K562 (cell line): Measurements from ENCODE around the gene KBTBD13. TPM values are rescaled to one million over a fixed set of nuclear protein-coding genes. Genes with fewer than 3 reads are reported as not detected.

Source experiments
- ATAC-seq: fragments of 200-7000 bp; cut with Tn5 transposase; 3 replicates; pipeline ENCODE4 v1.9.1; 2020; ENCODE audit warnings: moderate library complexity
- BruUV-seq: library from RNA; stranded (reverse); fragments of 400-500 nt; replicated peaks from 2 replicates; lab custom pipeline; 2021; lab: Mats Ljungman, UMichigan
- CTCF ChIA-PET: fragments of 300-600 bp; formaldehyde crosslinking; extraction: SDS; loops from one replicate; lab custom pipeline; 2021; ENCODE audit warnings: low intra/inter-chr PET ratio; lab: Yijun Ruan, JAX
- POLR2A ChIA-PET: fragments of 300-600, 350-650 bp; sonication (Branson Sonifier 250); formaldehyde crosslinking; extraction: SDS; loops from one replicate; lab custom pipeline; 2021; ENCODE audit warnings: antibody characterized with exemption, inconsistent platforms; lab: Yijun Ruan, JAX
- DNase-seq, 4 experiments: peaks; one replicate each; pipeline versions ENCODE4 v3.0.0 to v3.0.0-alpha.2; 2011 to 2018; ENCODE audit warnings: low spot score in 3 of 4, mixed read lengths in 3 of 4; ENCODE audit errors: extremely low read depth in 1 of 4
- FAIRE-seq: peaks from 2 replicates; lab custom pipeline; 2011; peaks lifted over from hg19 to GRCh38; lab: Jason Lieb, UNC
- H2AFZ ChIP-seq: 2 replicates; pipeline ENCODE4 v1.6.0; 2011; ENCODE audit warnings: low read depth, low read length, control low read depth, inconsistent platforms
- H3K27ac ChIP-seq: fragments of 200-600 bp; 3 replicates; pipeline ENCODE4 v1.8.0; 2011; ENCODE audit warnings: low read depth, mild to moderate bottlenecking, control low read depth, inconsistent platforms, low read length, moderate library complexity, mixed read lengths; ENCODE audit errors: extremely low read depth
- H3K27me3 ChIP-seq, 2 experiments: fragments of 300-600 bp in 1 of 2; 2 replicates in 1 of 2; 3 replicates in 1 of 2; pipeline versions ENCODE4 v1.6.0 to v1.8.0; 2011; ENCODE audit warnings: inconsistent platforms in 2 of 2, low read length in 2 of 2, mild to moderate bottlenecking in 1 of 2, mixed read lengths in 1 of 2, moderate library complexity in 1 of 2; ENCODE audit not compliant: control insufficient read depth in 2 of 2, insufficient read depth in 2 of 2
- H3K36me3 ChIP-seq: fragments of 300-600 bp; 3 replicates; pipeline ENCODE4 v1.8.0; 2011; ENCODE audit warnings: mild to moderate bottlenecking, low read length, inconsistent platforms; ENCODE audit not compliant: control insufficient read depth, insufficient read depth
- H3K4me1 ChIP-seq, 2 experiments: fragments of 200-600 bp in 1 of 2; replicated peaks in 1 of 2; 2 replicates in 1 of 2; 3 replicates in 1 of 2; pipeline versions ENCODE4 v1.5.1 to v1.8.0; 2011; ENCODE audit warnings: inconsistent platforms in 2 of 2, low read length in 2 of 2, mild to moderate bottlenecking in 1 of 2, mixed read lengths in 1 of 2, moderate library complexity in 1 of 2; ENCODE audit not compliant: control insufficient read depth in 2 of 2, insufficient read depth in 2 of 2
- H3K4me2 ChIP-seq: 2 replicates; pipeline ENCODE4 v1.6.1; 2011; ENCODE audit warnings: low read length, control low read depth, inconsistent platforms, mixed read lengths; ENCODE audit not compliant: insufficient read depth
- H3K4me3 ChIP-seq: fragments of 200-600 bp; sonication (generic), shearing (Covaris generic); 2 replicates; pipeline ENCODE4 v1.5.1; 2016; ENCODE audit warnings: control low read depth, inconsistent platforms
- H3K79me2 ChIP-seq: fragments of 200-600 bp; 3 replicates; pipeline ENCODE4 v1.8.0; 2011; ENCODE audit warnings: low read length, inconsistent platforms; ENCODE audit not compliant: control insufficient read depth, insufficient read depth
- H3K9ac ChIP-seq, 2 experiments: 2 replicates each; pipeline versions ENCODE4 v1.6.0 to v1.6.1; 2011; ENCODE audit warnings: low read depth in 2 of 2, low read length in 2 of 2, control low read depth in 1 of 2, inconsistent platforms in 1 of 2, mild to moderate bottlenecking in 1 of 2, mixed read lengths in 1 of 2; ENCODE audit not compliant: insufficient read depth in 1 of 2
- H3K9me1 ChIP-seq: one replicate; pipeline ENCODE4 v1.6.0; 2011; ENCODE audit warnings: inconsistent platforms, mild to moderate bottlenecking, low read length, moderate library complexity; ENCODE audit not compliant: control insufficient read depth, insufficient read depth
- H3K9me3 ChIP-seq: replicated peaks from 2 replicates; pipeline ENCODE4 v1.5.1; 2011; ENCODE audit warnings: low read depth, low read length, inconsistent platforms; ENCODE audit not compliant: control insufficient read depth, insufficient read depth
- H4K20me1 ChIP-seq: replicated peaks from 2 replicates; pipeline ENCODE4 v1.6.1; 2011; ENCODE audit warnings: low read length, inconsistent platforms, mixed read lengths; ENCODE audit not compliant: control insufficient read depth, insufficient read depth
- CREB3 ChIP-seq: fragments of 450-650 bp; conservative IDR thresholded peaks from 2 replicates; pipeline ENCODE4 v1.6.1; 2016; ENCODE audit warnings: missing genetic modification characterization, low read depth, mild to moderate bottlenecking, missing compliant biosample characterization, moderate library complexity
- CTCFL ChIP-seq: IDR thresholded peaks from 2 replicates; pipeline ENCODE4 v1.6.1; 2011; ENCODE audit warnings: borderline replicate concordance, low read depth, mild to moderate bottlenecking, moderate library complexity, low read length; ENCODE audit not compliant: insufficient read depth, poor library complexity, severe bottlenecking
- NCOA2 ChIP-seq, 2 experiments: fragments of 450-650 bp; IDR thresholded peaks; 2 replicates each; pipeline ENCODE4 v1.6.1; 2018; ENCODE audit warnings: mild to moderate bottlenecking in 2 of 2, moderate library complexity in 1 of 2; ENCODE audit not compliant: partially characterized antibody in 2 of 2
- NR2F6 ChIP-seq: fragments of 450-650 bp; formaldehyde crosslinking; IDR thresholded peaks from 2 replicates; pipeline ENCODE4 v1.4.0; 2020; ENCODE audit warnings: mild to moderate bottlenecking
- PHB2 ChIP-seq: fragments of 450-650 bp; IDR thresholded peaks from 2 replicates; pipeline ENCODE4 v1.6.1; 2017; ENCODE audit warnings: low read depth
- TFAP4 ChIP-seq: sonication (generic); formaldehyde crosslinking; IDR thresholded peaks from 2 replicates; pipeline ENCODE4 v1.8.0; 2022; ENCODE audit warnings: missing genetic modification reagents, mild to moderate bottlenecking, moderate library complexity, borderline replicate concordance
- ZNF436 ChIP-seq: fragments of 250-450, 450-650 bp; sonication (Bioruptor Pico); formaldehyde crosslinking; IDR thresholded peaks from 2 replicates; pipeline ENCODE4 v1.7.0; 2020; ENCODE audit warnings: mild to moderate bottlenecking
- WGBS: fragments of 100-300 bp; shearing (Covaris generic); methylation state at CpG from one replicate; pipeline ENCODE4 v1.1.6; 2016; ENCODE audit warnings: low coverage, mixed read lengths; ENCODE audit not compliant: insufficient coverage; ENCODE audit errors: missing lambda C conversion rate; 5-methylcytosine and 5-hydroxymethylcytosine counted together
- in situ Hi-C: fragments of 300-500 bp; cut with MboI; formaldehyde crosslinking; loops from 4 replicates; pipeline ENCODE4 v1.15.0; 2018; ENCODE audit warnings: inconsistent platforms, mixed read lengths
- intact Hi-C: fragments of 100-400 bp; cut with micrococcal nuclease; formaldehyde crosslinking; loops from 2 replicates; pipeline ENCODE4 v1.14.2; 2022
- polyA plus RNA-seq, 8 experiments: library from polyadenylated mRNA; depleted of rRNA in 4 of 8; stranded (reverse) in 5 of 8; unstranded in 3 of 8; fragments of >200 nt; fragmentation: Nextera tagmentation in 2 of 8; fragmentation: Illumina TruSeq in 1 of 8; extraction: Ambion mirVana in 2 of 8; extraction: Trizol in 1 of 8; gene quantifications; 2 replicates each; pipeline versions ENCODE4 v1.2.1 to v1.2.3, GENCODE V29; 2011 to 2014; ENCODE audit warnings: inconsistent platforms in 1 of 8, missing spikeins in 1 of 8
- total RNA-seq, 7 experiments: library from RNA; depleted of rRNA in 6 of 7; stranded (reverse); fragments of >200 nt in 6 of 7; fragmentation: Illumina TruSeq in 2 of 7; extraction: Trizol in 2 of 7; gene quantifications; 2 replicates each; pipeline versions ENCODE4 v1.2.1 to v1.2.3, GENCODE V29; 2011 to 2021; ENCODE audit warnings: low replicate concordance in 1 of 7

KBTBD13 gene
- total and polyA plus RNA-seq, 9 of the 15 experiments (the other 6 are each of a cell fraction or from before 2014, with no cell fraction given): 0.07 to 0.13 (median 0.10) TPM; not detected in 3

GRCh38 chr15:65059931-65060596 is 16.5 kb upstream of the KBTBD13 start (continued):
- TF ChIP-seq CTCFL (no peak), NR2F6 (CRISPR knock-in tag) (no peak), PHB2 (no peak), ZNF436 (CRISPR knock-in tag) (no peak)
- TF ChIP-seq, all 486 proteins: peak for 0

GRCh38 chr15:65060641-65061397 is 15.7 kb upstream of the KBTBD13 start:
- 1% methylated on average over 6 of the region's 6 CpGs for WGBS
- DNase-seq (no peak), FAIRE-seq (no peak), ATAC-seq (no peak)
- Histone ChIP-seq H3K9me1 (no peaks in the 10 kb centered on the region), H3K4me2 (no peak overlapping the region), H4K20me1 (no peaks in the 10 kb centered on the region; the same call in 1 of the 2 replicates), H3K4me3 (no peak overlapping the region), H2AFZ (no peak overlapping the region), H3K9me3 (no peaks in the 10 kb centered on the region), H3K4me1 (no peaks in the 10 kb centered on the region), H3K27ac (no peak overlapping the region), H3K9ac (no peak overlapping the region), H3K79me2 (no peaks in the 10 kb centered on the region), H3K36me3 (no peaks in the 10 kb centered on the region), H3K27me3 (peaks cover 23 to 55% of the 10 kb centered on the region in 2 experiments)
- in situ Hi-C loops: no loop called here
- intact Hi-C loops: no loop called here
- no TSS peak for BruUV-seq
- ChIA-PET POLR2A (interaction anchor here (0.9 to 1.2 kb wide), 3 partner anchors 9 to 21 kb away, joined by 3 read pairs; no protein-coding TSS in a partner anchor), CTCF (no interaction called here)
- TF ChIP-seq CREB3 (no peak), TFAP4 (CRISPR knock-in tag) (no peak), NCOA2 (IDR thresholded peaks at IDR 0.05; ENCODE audit: partially characterized antibody in 2 of 2) (no peak)
